GM18511 (cell line): ENCODE measurements around the gene COL19A1.

Experiments used
- ATAC-seq: cut with Tn5 transposase; IDR thresholded peaks from one replicate; pipeline ENCODE4 v1.9.1; 2021; ENCODE audit warnings: mild to moderate bottlenecking, moderate library complexity; ENCODE audit not compliant: unreplicated experiment

COL19A1 gene

DNA sequence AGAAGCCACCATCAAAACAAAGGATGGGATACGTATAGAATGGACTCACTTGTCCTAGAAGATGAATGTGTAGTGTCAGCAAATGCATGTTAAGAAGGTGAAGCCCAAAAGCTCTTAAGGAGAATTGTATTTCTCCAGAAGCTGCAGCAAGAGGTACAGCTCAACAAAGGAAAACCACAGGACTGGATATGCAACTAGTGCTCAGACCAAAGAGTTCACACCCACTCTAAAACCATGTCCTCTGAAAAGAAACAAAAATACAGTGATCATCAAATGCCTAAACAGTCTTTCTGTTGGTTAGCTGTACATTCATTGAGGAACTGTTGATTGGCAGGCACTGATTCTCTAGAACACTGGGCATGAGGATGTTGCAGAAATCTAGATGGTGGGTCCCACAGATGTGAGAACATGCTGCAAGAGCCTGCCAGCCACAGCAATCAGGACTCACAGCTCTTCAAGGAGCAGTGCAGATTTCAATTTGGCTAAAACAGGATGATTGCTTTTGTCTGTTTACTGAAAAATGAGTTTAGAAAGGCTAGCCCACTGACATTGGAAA, 342.0 kb downstream of the COL19A1 start:
- ATAC-seq: no peak

DNA sequence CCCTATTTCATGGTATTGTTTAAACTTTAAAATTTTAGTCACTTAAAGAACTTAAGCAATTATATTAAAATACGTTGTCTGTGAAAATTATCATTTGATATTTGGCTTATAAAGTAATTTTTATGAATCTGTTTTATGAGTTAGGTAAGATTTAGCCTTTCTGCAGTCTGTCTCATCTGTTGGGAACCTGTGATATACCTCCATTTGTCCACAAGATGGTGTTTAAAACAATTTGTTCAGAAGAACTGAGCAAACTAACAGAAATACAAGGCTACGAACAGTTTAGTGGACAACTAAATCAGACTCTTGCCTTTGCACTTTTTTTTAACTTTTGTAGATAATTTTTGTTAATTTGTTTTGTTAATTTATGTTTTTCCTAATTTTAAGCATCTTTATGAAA, 344.1 kb downstream of the COL19A1 start:
- no peak for ATAC-seq

GRCh38 chr6:70215460-70216108, 349.2 kb downstream of the COL19A1 start:
- ATAC-seq: no peak

GRCh38 chr6:70216767-70217166, 350.4 kb downstream of the COL19A1 start:
- ATAC-seq: no peak

- no peak for ATAC-seq
Measured at GRCh38 chr6:70219943-70220613, 353.7 kb downstream of the COL19A1 start.

GRCh38 chr6:70221025-70221714, 354.8 kb downstream of the COL19A1 start:
- ATAC-seq: peak; percentile 61

GRCh38 chr6:70221715-70222438, 355.5 kb downstream of the COL19A1 start:
- ATAC-seq: no peak

- no peak for ATAC-seq
Measured at GRCh38 chr6:70222439-70222749, 356.0 kb downstream of the COL19A1 start.

DNA sequence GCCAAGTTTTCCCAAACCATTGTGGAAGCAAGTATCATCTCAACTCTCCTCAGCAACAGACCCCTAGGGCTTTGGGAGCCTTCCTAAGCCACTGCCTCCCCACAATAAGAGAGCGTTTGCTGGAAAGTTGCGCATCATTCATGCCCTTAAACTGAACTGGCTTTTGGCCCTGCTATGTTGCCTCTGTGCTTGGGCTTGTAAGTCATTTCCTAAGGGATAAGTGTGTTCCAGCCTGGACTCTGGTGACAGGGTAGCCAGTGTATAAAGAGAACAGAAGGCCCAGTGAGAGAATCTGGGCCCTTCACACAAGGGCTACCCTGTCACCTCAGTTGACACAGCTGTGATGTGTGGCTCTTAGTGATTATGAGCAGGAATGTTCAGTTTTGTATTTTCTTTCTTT, 358.7 kb downstream of the COL19A1 start:
- ATAC-seq: no peak

GRCh38 chr6:70231311-70231710, 365.0 kb downstream of the COL19A1 start:
- no peak for ATAC-seq

- ATAC-seq: no peak
Measured at GRCh38 chr6:70234561-70235236, 368.3 kb downstream of the COL19A1 start.

DNA sequence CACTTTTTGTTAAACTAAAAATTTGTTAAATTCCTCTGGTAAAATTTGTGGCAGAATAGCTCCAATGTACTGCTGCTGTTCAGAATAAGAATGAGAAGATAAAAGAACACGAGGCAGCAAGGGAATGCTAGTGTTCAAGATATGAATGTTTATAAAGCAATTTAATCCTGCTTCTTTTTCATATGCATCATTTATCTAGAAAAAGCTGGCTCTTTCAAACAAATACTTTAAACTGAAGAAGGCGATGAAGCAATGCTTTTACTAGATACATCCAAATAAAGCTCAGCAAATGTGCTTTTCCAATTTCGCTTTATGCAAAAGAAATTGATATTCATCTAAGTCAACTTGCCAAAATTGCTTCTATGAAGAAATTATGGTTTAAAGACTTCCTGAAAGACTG, 370.0 kb downstream of the COL19A1 start:
- no peak for ATAC-seq

DNA sequence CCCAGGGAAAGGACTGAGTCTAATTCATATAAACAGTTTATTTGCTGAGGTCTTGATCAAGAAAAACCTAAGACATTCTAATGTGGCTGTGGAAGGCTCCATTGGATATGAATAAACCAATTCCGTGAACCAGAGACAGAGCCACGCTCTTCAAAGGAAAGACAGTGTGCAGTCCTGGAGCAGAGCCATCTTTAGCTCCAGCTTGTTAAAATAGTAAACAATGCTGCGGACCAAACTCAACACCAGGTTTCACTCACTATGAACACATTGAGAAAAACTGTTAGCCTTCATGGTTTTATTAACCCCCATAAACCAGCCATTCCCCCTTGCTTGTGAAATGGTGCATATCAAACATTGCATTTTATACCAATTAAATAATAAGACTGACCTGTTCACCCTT, 374.7 kb downstream of the COL19A1 start:
- no peak for ATAC-seq

GRCh38 chr6:70241991-70242420, 375.6 kb downstream of the COL19A1 start:
- no peak for ATAC-seq

- no peak for ATAC-seq
Measured at GRCh38 chr6:70246118-70246517, 379.8 kb downstream of the COL19A1 start.

- ATAC-seq: no peak
Measured at GRCh38 chr6:70252604-70253003, 386.2 kb downstream of the COL19A1 start.

- no peak for ATAC-seq
Measured at GRCh38 chr6:70253923-70254322, 387.6 kb downstream of the COL19A1 start.

- ATAC-seq: no peak
Measured at GRCh38 chr6:70254784-70255183, 388.4 kb downstream of the COL19A1 start.

DNA sequence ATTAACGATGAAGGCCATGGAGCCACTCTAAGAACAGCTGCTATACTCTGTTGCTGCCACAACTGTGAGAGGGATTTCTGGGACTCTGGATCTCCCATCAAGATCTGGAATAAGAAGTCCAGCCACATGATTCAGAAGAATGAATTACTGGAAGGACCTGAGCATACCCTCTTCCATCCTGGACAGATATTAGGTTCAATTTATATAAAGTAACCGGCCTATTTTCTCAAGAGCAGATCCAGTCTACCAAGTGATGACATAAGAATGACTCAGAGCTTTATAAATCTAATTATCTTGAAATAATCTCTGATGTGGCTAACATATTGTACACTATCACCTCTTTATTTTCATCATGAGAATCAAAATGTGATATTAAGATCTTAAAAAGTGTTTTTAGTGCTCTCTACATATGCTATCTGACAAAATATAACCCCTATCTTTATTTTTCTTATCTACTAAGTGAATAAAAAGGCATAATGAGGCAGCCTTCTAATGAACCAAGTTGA, 391.5 kb downstream of the COL19A1 start:
- ATAC-seq: no peak

GRCh38 chr6:70258483-70258882, 392.1 kb downstream of the COL19A1 start:
- ATAC-seq: no peak
